Panc1 (cell line): ENCODE results near the gene APOC3. TPM values are rescaled to one million over a fixed set of nuclear protein-coding genes. Genes with fewer than 3 reads are reported as not detected.

ENCODE experiments used
- ATAC-seq: fragments of 200-7000 bp; cut with Tn5 transposase; 2 replicates; pipeline ENCODE4 v1.9.1; 2020; ENCODE audit warnings: mild to moderate bottlenecking, moderate library complexity
- BruUV-seq: library from RNA; stranded (reverse); fragments of 400-500 nt; replicated peaks from 2 replicates; lab custom pipeline; 2021; lab: Mats Ljungman, UMichigan
- CTCF ChIA-PET: fragments of 300-600 bp; sonication (Branson Sonifier 250); formaldehyde crosslinking; loops from one replicate; lab custom pipeline; 2022; ENCODE audit warnings: antibody characterized with exemption; lab: Charles Lee
- POLR2A ChIA-PET: fragments of 300-600 bp; sonication (Branson Sonifier 250); formaldehyde crosslinking; loops from one replicate; lab custom pipeline; 2022; ENCODE audit warnings: antibody characterized with exemption; lab: Charles Lee
- DNase-seq: peaks from one replicate; pipeline ENCODE4 v3.0.0-alpha.2; 2010; ENCODE audit warnings: low read depth, low spot score
- H3K27ac ChIP-seq: 2 replicates; pipeline ENCODE4 v1.5.1; 2011; ENCODE audit warnings: mild to moderate bottlenecking, low read length, inconsistent platforms
- H3K27me3 ChIP-seq: fragments of 200-500 bp; sonication (Bioruptor generic); 2 replicates; pipeline ENCODE4 v1.6.0; 2014; ENCODE audit warnings: low read length, inconsistent platforms; ENCODE audit not compliant: control insufficient read depth, insufficient read depth
- H3K36me3 ChIP-seq: fragments of 200-500 bp; sonication (Bioruptor generic); 2 replicates; pipeline ENCODE4 v1.5.1; 2014; ENCODE audit warnings: inconsistent platforms, mild to moderate bottlenecking, low read length, moderate library complexity; ENCODE audit not compliant: control insufficient read depth, insufficient read depth
- H3K4me1 ChIP-seq: 2 replicates; pipeline ENCODE4 v1.5.1; 2011; ENCODE audit warnings: inconsistent platforms, mild to moderate bottlenecking, low read length, moderate library complexity; ENCODE audit not compliant: control insufficient read depth, insufficient read depth
- H3K4me3 ChIP-seq, 2 experiments: 2 replicates each; pipeline ENCODE4 v1.5.1; 2011 to 2012; ENCODE audit warnings: low read depth in 2 of 2, low read length in 2 of 2, mild to moderate bottlenecking in 2 of 2, inconsistent platforms in 1 of 2, moderate library complexity in 1 of 2
- H3K9me3 ChIP-seq: fragments of 200-500 bp; sonication (Bioruptor generic); 2 replicates; pipeline ENCODE4 v1.5.1; 2014; ENCODE audit warnings: low read depth, mild to moderate bottlenecking, inconsistent platforms, low read length, moderate library complexity; ENCODE audit not compliant: control insufficient read depth, insufficient read depth
- CTCF ChIP-seq: fragments of 450-650 bp; IDR thresholded peaks from 2 replicates; pipeline ENCODE4 v1.5.1; 2017; ENCODE audit warnings: mild to moderate bottlenecking
- POLR2AphosphoS5 ChIP-seq: IDR thresholded peaks from 2 replicates; pipeline ENCODE4 v1.6.1; 2012; ENCODE audit warnings: mild to moderate bottlenecking, low read depth, low read length, moderate library complexity
- REST ChIP-seq, 2 experiments: IDR thresholded peaks; 2 replicates each; pipeline ENCODE4 v1.6.1; 2011 to 2012; ENCODE audit warnings: low read depth in 2 of 2, control low read depth in 1 of 2, low read length in 1 of 2, mild to moderate bottlenecking in 1 of 2, moderate library complexity in 1 of 2; ENCODE audit not compliant: insufficient read depth in 1 of 2
- SIN3A ChIP-seq: IDR thresholded peaks from 2 replicates; pipeline ENCODE4 v1.6.1; 2012; ENCODE audit warnings: low read depth, mild to moderate bottlenecking, low read length, moderate library complexity, borderline replicate concordance; ENCODE audit not compliant: insufficient read depth
- TCF7L2 ChIP-seq: IDR thresholded peaks from 2 replicates; pipeline ENCODE4 v1.6.1; 2011; ENCODE audit warnings: mild to moderate bottlenecking, low read depth, low read length, inconsistent platforms
- in situ Hi-C: cut with HindIII; loops from 2 replicates; pipeline ENCODE4 v1.10.0; 2016; ENCODE audit warnings: low sequenced_read_pairs, low pct_unique_long_range_greater_than_20kb
- intact Hi-C: fragments of 100-400 bp; cut with micrococcal nuclease; formaldehyde crosslinking; loops from one replicate; pipeline ENCODE4 v1.10.0; 2022; ENCODE audit not compliant: unreplicated experiment
- total RNA-seq: library from RNA; stranded (reverse); gene quantifications from one replicate; pipeline ENCODE4 v1.2.1, GENCODE V29; 2021; ENCODE audit not compliant: unreplicated experiment

The APOC3 gene
- total RNA-seq, 1 experiment from 2014 or later = 1.2 TPM

GRCh38 chr11:116819049-116819448, 10.7 kb upstream of the APOC3 start:
- intact Hi-C loops = no loop called here
- H3K4me1 ChIP-seq = no peaks in the 10 kb centered on the region
- H3K27ac ChIP-seq = no peak overlapping the region
- no peak overlapping the region for H3K4me3 ChIP-seq
- in situ Hi-C loops = no loop called here
- no peak for DNase-seq
- ChIA-PET CTCF (interaction anchor here (0.6 kb wide), 1 partner anchor 9 kb away, joined by 3 read pairs; no protein-coding TSS in a partner anchor), POLR2A (no interaction called here)
- H3K27me3 ChIP-seq = no peaks in the 10 kb centered on the region
- H3K36me3 ChIP-seq = no peaks in the 10 kb centered on the region
- no peak for ATAC-seq
- TF ChIP-seq POLR2AphosphoS5 (no peak), TCF7L2 (no peak), REST (IDR thresholded peaks at IDR 0.05; ENCODE audit: insufficient read depth in 1 of 2, low read depth in 2 of 2, low read length in 1 of 2) (no peak), CTCF (no peak), SIN3A (no peak)
- no peaks in the 10 kb centered on the region for H3K9me3 ChIP-seq
- BruUV-seq = no TSS peak

- intact Hi-C loops = no loop called here
- no TSS peak for BruUV-seq
Observed at GRCh38 chr11:116821050-116821918, 8.4 kb upstream of the APOC3 start.

More at GRCh38 chr11:116821050-116821918, 8.4 kb upstream of the APOC3 start:
- no peak overlapping the region for H3K27ac ChIP-seq
- no peak overlapping the region for H3K4me3 ChIP-seq
- H3K4me1 ChIP-seq = no peaks in the 10 kb centered on the region
- in situ Hi-C loops = no loop called here
- DNase-seq = no peak
- ATAC-seq = no peak
- no peaks in the 10 kb centered on the region for H3K36me3 ChIP-seq
- no peaks in the 10 kb centered on the region for H3K27me3 ChIP-seq
- TF ChIP-seq REST (IDR thresholded peaks at IDR 0.05; ENCODE audit: insufficient read depth in 1 of 2, low read depth in 2 of 2, low read length in 1 of 2) (no peak), POLR2AphosphoS5 (no peak), CTCF (no peak), TCF7L2 (no peak), SIN3A (no peak)
- CTCF ChIA-PET = interaction anchor here (0.7 to 1.7 kb wide), 2 partner anchors 14 to 30 kb away, joined by 6 read pairs; partner anchors contain the start of gene APOA5
- POLR2A ChIA-PET = no interaction called here
- no peaks in the 10 kb centered on the region for H3K9me3 ChIP-seq
